HG03378 (cell line): ENCODE measurements around the gene PITRM1.
A peak's percentile ranks its signal among the peaks of the same experiment; 100 is the strongest.
"Not testable (repeated sequence)": the region's sequence is repeated elsewhere in the genome, so short reads cannot be mapped to it uniquely, and the experiment has no call there.

Source experiments
- ATAC-seq: cut with Tn5 transposase; IDR thresholded peaks from one replicate; pipeline ENCODE4 v1.9.1; 2021; ENCODE audit warnings: mild to moderate bottlenecking, moderate library complexity; ENCODE audit not compliant: unreplicated experiment

Gene PITRM1

DNA sequence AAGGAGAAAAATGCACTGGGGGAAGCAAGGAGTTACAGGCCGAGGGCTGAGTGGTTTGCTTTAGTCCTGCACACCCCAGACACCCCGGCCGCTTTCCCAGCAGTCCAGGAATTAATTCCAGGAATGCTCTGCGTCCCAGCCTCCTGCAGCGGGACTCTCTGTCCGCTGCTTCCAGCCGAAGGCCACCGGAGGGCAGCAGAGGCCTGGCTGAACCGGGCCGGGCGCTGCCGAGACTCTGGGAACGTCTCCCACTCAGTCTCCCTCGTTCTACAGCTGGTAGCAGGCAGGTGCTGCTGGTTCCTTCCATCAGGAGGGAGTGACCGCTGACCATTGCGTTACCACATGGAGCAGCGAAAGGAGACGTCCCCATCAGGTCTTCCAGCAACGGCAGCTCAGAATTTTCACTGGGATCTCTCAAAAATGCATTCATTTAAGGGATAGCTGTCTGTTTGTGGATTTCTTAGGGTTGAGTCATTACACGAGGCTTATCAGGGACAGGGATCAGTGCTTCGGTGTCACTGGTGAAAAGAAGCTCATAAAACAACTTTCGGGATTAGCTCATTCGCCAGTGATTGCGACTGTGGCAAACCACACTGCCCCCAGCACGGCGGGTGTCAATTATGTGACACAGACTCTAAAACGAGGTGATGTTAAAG is 24.9 kb upstream of the PITRM1 start:
- peak; percentile 83 for ATAC-seq

DNA sequence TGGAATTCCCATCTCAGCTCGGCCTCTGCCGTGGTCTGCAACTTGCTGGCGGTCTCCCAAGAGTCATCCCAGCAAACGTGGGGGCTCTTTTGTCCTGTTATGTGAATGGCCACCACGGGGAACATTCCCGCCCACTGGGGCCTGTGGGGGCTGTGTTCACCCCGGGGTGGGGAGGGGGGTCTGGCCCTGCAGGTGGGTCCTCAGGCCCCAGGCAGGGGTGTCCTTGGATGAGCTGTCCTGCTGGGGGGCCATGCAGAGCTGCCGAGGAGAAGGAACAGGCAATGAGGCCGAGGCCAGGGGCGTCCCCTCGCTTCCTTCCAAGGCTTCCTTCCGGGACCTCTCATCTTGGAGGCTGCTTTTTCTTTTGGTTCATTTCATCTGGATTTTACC is 24.4 kb upstream of the PITRM1 start:
- no peak for ATAC-seq

DNA sequence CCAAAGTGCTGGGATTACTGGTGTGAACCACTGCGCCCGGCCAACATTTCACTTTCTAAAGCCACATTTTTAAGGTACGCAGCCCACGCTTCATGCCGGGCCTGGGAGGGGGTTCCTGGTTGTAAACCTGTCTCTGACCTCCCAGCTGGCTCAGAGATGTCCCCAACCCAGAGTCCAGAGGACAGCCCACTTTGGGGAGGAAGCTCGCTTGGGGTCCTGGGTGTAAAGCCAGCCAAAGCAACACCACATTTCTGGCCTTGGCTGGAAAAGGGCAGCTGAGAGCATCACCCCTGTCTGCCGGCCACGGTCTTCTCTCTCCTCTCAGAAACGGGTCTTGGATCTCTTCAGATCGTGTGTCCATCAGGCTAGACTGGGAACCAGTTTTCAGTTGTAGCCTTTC is 23.9 kb upstream of the PITRM1 start:
- no peak for ATAC-seq

DNA sequence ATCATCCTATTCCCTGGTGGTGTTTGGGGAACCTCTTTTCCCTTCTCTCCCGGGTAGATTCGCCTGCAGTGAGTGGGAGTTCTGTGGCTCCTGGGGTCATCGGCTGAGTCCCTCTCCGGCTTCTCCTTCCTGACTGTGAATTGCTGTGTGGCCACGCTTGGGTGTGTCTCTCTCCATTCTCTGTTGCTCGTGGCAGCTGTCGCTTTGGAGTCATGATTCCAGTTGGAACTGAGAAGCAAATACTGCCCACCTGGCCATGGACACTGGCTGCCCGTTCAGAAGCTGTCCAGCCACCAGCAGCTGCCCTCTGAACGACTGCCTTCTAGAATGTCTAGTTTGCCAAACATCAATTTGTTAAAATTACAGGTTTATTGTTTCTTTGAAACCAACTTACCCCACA is 23.1 kb upstream of the PITRM1 start:
- no peak for ATAC-seq

DNA sequence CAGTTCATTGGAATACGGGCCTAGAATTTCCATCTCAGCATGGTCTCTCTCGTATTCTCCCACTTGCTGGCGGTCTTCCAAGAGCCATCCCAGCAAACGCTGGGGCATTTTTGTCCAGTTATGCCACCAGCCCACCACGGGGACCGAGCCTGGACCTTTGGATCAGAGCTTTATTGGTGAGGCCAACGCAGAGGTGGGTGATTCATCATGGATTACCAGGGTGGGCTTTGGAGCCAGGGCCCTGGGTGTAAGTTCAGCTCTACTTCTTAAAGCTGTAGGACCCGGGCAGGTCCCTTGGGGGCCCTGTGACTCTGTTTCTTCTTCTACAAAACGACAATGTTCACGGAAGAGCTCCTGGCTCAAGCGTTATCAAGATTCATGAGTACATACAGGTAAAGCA is 22.7 kb upstream of the PITRM1 start:
- no peak for ATAC-seq

DNA sequence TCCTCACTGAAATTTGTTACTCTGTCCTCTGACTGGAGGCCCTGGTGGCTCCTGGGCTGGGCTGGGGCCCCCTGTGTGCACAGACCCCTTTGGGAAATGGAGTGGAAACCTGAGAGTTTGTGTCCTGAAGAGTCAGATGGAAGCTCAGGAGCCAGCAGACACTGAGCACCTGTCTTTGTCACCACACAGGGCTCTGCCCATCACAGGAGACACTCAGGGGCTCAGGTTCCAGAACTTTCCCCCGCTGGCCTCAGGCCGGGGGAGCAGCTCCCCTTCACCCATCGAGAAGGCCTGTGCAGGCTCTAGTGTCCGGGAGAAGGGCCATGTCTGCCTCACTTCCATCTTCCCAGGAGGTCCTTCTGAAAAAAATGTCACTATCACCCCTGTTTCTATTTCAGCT is 22.3 kb upstream of the PITRM1 start:
- no peak for ATAC-seq

DNA sequence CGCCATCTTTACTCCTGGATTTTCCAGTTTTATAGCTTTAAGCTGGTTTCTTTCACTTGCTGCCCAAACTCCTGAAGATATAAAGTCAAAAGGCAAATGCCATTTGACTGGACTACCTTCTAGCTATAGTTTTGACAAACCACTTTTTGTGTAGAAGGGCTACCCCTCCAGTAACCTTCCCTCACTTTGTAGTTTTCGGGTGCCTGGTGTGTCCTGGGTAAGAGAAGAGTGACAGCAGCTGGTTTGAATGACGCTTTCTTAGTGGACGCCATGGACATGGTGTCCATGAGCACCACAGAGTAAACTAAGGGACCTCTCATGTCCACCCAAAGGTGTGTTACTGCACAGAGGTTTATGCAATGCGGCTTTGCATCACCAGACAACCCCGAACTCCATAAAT is 21.2 kb upstream of the PITRM1 start:
- ATAC-seq, result no peak

DNA sequence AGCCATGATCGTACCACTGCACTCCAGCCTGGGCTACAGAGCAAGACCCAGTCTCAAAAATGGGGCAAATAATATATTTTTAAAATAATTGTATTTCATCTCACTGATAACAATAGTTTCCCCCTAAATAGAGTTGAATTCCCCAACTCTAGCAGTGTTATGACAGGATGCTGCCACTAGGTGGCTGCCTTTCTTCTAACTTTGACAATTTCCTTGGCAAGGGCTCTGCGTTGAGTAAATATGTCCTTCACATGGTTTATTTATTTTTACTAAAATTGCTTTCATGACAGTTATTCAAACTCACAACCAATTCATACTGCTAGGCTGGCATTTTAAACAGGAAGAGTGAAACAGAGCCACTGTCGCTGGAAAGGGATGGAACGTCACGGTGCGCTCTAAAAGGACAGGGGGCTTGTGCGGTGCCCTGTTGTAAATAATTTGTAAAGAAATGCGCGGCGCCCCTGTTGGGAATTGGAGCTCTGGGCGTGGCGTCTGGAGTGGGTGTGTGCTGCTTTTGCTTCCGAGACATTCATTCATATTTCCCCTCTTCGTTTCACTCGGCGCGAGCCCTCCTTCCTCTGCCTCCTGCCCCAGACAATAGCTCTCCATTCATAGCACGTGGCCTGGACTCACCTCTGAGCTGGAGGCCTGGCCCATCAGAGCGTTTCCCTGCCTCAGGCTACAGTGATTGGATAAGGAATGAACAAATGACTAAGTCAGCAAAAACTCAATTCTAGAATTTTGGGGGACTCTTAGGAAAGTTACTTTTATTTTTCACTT is 20.5 kb upstream of the PITRM1 start:
- no peak for ATAC-seq

DNA sequence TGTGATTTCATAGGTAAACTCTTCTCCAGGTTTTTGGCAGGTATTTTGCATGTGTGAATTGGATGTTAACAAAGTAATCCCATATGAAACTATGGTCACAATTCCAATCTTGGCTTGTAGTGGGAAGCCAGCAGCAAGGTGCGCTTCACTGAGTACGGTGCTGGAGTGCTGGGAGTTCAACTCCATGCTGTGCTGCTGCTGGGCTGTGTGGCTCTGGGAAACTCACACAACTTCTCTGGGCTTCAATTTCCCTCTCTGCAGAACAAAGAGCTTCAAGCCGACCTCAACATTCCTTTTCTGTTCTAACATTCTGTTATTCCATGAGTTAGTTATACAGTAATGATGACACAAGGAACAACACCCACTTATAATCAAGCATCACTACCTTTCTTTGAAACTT is 18.2 kb upstream of the PITRM1 start:
- ATAC-seq, result no peak

DNA sequence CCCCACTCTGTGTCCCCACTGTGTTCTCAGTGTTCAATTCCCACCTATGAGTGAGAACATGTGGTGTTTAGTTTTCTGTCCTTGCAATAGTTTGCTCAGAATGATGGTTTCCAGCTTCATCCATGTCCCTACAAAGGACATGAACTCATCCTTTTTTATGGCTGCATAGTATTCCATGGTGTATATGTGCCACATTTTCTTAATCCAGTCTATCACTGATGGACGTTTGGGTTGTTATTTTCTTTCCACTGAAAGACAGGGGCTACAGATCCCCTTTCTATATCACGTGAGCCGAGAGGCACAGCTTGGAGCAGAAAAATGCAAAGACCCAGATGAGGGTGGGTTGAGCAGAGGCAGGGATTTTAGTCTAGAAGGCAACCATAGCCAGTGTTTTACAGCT is 14.6 kb upstream of the PITRM1 start:
- not testable (repeated sequence) for ATAC-seq

DNA sequence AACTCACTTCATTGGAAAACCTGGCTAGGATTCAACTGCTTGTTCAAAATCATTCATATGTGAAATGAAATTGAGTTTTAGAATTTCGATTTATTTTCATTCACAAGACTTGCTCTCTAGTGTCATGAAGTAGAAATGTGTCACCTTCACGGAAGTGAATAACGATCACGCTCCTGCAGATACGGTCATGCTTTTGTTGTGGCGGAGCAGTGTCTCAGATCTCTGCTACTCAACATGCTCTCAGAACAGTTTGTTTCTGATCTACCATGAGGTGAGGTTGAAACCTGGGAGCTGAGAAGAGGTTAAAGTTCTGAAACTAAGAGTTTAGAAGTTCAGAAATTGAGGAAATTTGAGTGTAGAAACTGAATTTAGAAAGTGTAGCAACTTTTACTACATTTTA is 13.8 kb upstream of the PITRM1 start:
- ATAC-seq, result no peak

DNA sequence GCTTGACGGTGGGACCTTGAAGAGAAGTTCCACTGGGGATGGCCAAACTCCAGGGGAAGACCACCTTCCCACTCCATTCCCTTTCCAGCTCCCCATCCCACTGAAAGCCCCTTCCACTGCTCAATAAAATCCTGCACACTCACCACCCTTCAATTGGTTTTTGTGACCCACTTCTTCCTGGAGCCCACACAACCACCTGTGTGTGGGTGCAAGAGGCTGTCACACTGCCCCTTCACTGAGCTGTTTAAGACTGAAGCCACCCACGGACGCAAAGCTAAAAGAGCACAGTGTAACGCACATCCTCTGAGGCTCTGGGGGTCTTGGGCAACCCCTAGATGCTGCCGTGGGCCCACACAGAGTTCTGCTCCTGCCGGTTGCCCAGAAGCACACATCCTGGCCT is 12.8 kb upstream of the PITRM1 start:
- no peak for ATAC-seq

DNA sequence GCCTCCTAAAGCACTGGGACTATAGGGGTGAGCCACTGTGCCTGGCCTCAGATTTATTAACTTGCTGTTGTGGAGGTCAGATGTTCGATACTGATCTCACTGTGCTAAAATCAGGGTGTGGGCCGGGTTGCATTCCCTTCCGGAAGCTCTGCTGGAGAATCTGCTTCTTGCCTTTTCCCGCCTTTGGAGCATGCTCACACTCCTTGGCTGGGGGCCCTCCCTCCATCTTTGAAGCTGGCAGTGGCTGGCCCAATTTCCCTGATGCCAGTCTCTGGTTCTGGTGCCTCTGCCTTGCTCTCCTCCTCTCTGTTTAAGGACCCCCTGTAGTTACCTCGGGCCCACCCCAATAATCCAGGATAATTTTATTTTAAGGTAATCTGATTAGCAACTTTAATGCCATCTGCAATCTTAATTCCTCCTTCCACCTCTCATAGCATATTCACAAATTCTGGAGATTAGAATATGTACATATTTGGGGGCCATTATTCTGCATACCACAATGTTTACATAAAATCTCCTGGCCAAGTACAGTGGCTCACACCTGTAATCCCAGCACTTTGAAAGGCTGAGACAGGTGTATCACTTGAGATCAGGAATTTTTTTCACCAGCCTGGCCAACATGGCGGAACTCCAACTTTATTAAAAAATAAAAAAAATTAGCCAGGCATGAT is 7.9 kb upstream of the PITRM1 start:
- ATAC-seq, result no peak

DNA sequence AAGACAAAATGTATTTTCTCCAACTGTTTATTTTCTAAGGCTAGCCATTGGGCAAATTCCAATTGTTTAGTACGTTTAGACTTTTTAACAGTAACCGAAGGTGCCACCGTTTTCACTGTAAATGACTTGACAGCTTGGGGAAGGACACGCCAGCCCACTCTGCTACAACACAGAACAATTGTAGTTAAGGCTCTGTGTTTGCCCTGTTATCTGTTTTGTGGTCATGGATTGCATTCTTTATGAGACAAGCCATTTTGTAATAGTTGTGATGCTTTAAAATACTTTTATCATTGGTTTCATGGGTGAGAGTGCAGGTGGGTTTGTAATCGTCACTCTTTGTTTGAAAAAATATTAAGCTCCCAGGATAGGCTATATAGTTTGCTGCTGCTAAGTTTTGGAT is 6.6 kb upstream of the PITRM1 start:
- no peak for ATAC-seq

DNA sequence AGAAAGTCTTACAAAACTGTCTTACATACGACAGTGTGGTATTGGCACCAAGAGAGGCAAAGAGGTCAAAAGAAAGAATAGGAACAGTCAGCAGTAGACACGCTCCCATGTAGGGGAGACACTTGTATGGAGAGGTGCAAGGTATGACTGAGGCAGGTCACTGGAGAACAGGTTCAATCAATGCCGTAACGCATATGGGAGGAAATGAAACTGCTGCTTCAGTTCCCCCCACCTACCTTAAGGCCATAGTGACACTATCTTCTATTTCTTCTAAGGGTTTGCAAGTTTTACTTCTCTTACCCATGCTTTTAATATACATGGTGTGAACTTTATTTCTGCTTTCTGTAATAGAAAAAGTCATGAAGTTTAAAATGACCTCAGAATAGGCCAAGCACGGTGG is 5.5 kb upstream of the PITRM1 start:
- ATAC-seq, result no peak

DNA sequence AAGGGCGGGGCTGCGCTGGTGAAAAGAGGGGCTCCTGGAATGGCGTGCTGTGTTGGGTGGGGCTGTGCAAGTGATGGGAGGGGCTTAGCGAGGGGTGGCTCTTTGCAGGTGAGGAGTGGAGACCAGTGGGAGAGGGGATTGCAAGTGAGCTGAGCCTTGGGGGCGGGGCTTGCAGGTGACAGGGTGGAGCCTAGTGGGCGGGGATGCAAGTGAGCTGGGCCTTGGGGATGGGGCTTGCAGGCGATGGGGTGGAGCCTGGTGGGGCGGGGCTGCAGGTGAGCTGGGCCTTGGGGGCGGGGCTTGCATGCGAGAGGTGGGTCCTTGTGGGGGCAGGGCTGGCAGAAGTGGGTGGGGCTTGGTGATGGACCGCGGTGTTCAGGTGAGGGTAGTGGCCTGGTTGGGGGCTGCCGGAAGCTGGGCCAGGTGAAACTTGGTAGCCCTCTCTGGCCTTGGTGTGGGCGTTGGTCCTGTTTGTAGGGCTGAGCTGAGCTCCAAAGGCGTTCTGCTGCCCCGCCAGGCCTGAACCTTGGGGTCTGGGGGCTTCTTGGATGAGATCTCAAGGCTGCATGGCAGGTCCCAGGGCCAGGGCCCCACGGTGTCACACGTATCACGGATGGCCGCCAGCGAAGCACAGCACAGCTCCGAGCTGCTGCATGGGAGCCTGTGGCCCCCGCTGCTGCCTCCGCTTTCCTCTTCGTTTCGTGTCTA is 743 bp upstream of the PITRM1 start:
- peak; percentile 6 for ATAC-seq

DNA sequence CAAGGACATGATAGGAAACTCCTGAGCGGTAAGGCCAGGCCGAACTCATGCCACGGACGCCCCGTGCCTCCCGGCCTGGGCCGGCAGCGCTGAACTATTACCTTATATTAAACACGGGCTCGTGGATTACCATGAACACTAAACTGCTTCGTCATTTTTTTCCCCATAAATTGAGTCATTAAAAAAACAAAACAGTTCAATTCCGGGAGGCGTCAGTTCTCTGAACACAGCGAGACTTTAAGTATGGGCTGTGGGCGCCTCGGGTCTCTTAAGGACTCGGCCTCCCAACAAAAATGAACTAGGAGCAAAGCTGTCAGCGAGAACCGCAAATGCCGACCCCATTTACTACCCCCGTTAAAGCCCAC is 519 bp downstream of the PITRM1 start:
- ATAC-seq, result no peak

DNA sequence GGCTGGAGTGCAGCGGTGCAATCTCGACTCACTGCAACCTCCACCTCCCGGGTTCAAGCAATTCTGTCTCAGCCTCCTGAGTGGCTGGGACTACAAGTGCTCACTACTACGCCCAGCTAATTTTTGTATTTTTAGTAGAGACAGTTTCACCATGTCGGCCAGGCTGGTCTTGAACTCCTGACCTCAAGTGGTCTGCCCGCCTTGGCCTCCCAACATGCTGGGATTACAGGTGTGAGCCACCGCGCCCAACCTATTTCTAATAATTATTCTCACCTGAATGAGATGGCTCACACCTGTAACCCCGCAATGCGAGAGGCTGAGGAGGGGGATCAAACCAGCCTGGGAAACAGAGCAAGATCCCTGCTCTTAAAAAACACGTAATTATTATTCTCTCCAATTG is 1.1 kb downstream of the PITRM1 start:
- ATAC-seq, result not testable (repeated sequence)

DNA sequence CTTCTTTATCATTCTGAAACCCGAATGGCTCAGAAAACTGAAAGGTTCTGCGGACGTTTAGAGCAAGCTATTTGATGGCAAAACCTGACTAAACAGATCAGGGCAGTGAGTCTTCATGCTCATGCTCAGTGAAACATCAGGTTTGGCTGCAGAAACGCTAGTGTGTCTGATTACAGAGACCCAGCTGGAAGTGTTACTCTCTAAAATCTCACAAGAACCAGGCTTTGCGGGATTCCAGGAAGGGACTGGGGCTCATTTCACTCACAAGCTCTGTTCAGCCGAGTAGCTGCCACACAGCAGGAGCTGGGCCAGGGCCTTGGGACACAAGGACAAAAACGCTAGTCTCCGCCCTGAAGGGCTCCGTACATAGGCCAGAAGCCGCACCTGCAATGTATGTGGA is 2.9 kb downstream of the PITRM1 start:
- ATAC-seq, result no peak

DNA sequence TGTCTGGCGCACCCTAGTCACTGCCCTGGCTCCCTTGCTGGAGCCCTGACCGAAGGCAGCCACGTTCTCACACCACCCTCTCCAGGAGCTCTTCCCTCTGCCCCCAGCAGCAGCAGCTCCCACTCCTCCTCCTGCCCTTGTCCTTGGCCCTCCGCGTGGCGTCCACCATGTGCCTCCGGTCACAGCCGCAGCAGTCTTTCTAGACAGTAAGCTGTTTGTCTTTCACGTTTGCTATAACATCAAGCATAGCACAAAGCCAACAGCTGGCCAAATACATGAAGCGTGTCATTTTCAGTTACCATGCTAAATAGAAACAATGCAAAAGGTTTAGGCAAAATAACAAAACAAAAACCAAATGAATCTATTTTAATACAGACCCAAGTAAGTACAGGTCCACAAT is 3.3 kb downstream of the PITRM1 start:
- ATAC-seq, result no peak

DNA sequence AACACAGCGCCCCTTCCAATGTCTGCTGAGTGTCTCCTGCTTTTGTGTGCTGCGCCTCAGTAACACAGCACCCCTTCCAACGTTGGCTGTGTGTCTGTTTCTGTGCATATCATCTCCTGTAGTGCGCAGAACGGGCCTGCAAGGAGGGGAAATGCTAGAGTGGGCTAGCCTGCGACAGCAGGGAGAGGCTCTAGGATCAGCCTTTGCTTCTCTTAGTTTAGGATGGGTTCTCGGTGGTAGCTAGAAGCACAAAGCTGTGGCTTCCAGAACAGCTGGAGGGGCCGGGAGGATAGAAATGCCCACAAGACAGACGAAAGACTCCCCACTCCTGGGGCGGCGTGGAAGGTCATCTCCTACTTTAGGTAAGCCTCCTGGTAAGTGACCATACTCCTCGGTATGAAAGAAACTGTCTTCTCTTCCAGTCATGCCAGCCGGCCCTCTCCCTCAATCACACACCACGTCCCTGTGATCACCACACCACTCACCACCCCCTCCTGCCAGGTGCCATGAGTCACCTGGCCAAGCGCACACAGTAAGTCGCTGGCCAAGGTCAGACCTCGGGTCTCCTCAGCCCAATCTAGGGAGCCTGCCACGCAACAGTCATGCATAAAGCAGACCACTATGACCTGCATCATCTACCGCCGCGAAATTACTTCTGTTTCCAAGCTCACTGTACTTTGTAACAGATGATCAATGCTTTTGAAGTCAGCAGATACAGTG is 4.8 kb downstream of the PITRM1 start:
- no peak for ATAC-seq
